Mononuclear cell (primary cell): ENCODE data around the gene BCCIP. TPM values are rescaled to one million over a fixed set of nuclear protein-coding genes. Genes with fewer than 3 reads are reported as not detected.

ENCODE experiments used
- H3K27me3 ChIP-seq: 2 replicates; pipeline ENCODE4 v1.6.0; 2011; ENCODE audit warnings: low read length, control low read depth; ENCODE audit not compliant: insufficient read depth
- H3K4me1 ChIP-seq: 2 replicates; pipeline ENCODE4 v1.5.1; 2011; ENCODE audit warnings: mild to moderate bottlenecking, low read length, control low read depth; ENCODE audit not compliant: insufficient read depth
- H3K4me3 ChIP-seq: 2 replicates; pipeline ENCODE4 v1.5.1; 2011; ENCODE audit warnings: mild to moderate bottlenecking, low read length, moderate library complexity
- H3K9me3 ChIP-seq: 2 replicates; pipeline ENCODE4 v1.5.1; 2011; ENCODE audit warnings: low read depth, mild to moderate bottlenecking, control low read depth, low read length
- total RNA-seq: library from RNA; depleted of rRNA; stranded (reverse); fragments of >200 nt; gene quantifications from one replicate; pipeline ENCODE4 v1.2.3, GENCODE V29; 2012

Gene BCCIP
- total RNA-seq, 1 donor, result 30.6 TPM

GRCh38 chr10:125816548-125816947 lies 6.8 kb upstream of the BCCIP start:
- no peak overlapping the region for H3K4me3 ChIP-seq
- no peaks in the 10 kb centered on the region for H3K4me1 ChIP-seq
- no peaks in the 10 kb centered on the region for H3K9me3 ChIP-seq
- H3K27me3 ChIP-seq, result no peaks in the 10 kb centered on the region

GRCh38 chr10:125817337-125817946 lies 5.9 kb upstream of the BCCIP start:
- Histone ChIP-seq H3K4me3 (no peak overlapping the region), H3K9me3 (no peaks in the 10 kb centered on the region), H3K27me3 (no peaks in the 10 kb centered on the region), H3K4me1 (peaks cover 8% of the 10 kb centered on the region)

GRCh38 chr10:125820701-125821100 lies 2.6 kb upstream of the BCCIP start:
- Histone ChIP-seq H3K9me3 (no peaks in the 10 kb centered on the region), H3K4me1 (peaks cover 29% of the 10 kb centered on the region), H3K27me3 (no peaks in the 10 kb centered on the region), H3K4me3 (no peak overlapping the region)

- no peaks in the 10 kb centered on the region for H3K27me3 ChIP-seq
- no peaks in the 10 kb centered on the region for H3K9me3 ChIP-seq
- peak overlapping the region; percentile 95 for H3K4me3 ChIP-seq
- H3K4me1 ChIP-seq, result peaks cover 29% of the 10 kb centered on the region
Observed at GRCh38 chr10:125823663-125824251, 411 bp downstream of the BCCIP start.

GRCh38 chr10:125824736-125825135 lies 1.4 kb downstream of the BCCIP start:
- Histone ChIP-seq H3K27me3 (no peaks in the 10 kb centered on the region), H3K9me3 (no peaks in the 10 kb centered on the region), H3K4me1 (peaks cover 29% of the 10 kb centered on the region), H3K4me3 (no peak overlapping the region)

- Histone ChIP-seq H3K27me3 (no peaks in the 10 kb centered on the region), H3K4me1 (peaks cover 25% of the 10 kb centered on the region), H3K4me3 (no peak overlapping the region), H3K9me3 (no peaks in the 10 kb centered on the region)
Observed at GRCh38 chr10:125827133-125827532, 3.8 kb downstream of the BCCIP start.

GRCh38 chr10:125828311-125828710 lies 5.0 kb downstream of the BCCIP start:
- Histone ChIP-seq H3K4me1 (peaks cover 18% of the 10 kb centered on the region), H3K27me3 (no peaks in the 10 kb centered on the region), H3K9me3 (no peaks in the 10 kb centered on the region), H3K4me3 (no peak overlapping the region)

- Histone ChIP-seq H3K4me3 (no peak overlapping the region), H3K4me1 (no peaks in the 10 kb centered on the region), H3K27me3 (no peaks in the 10 kb centered on the region), H3K9me3 (no peaks in the 10 kb centered on the region)
Observed at GRCh38 chr10:125836746-125837145, 13.4 kb downstream of the BCCIP start.

GRCh38 chr10:125838802-125839575 lies 15.6 kb downstream of the BCCIP start:
- Histone ChIP-seq H3K4me3 (no peak overlapping the region), H3K27me3 (no peaks in the 10 kb centered on the region), H3K4me1 (no peaks in the 10 kb centered on the region), H3K9me3 (no peaks in the 10 kb centered on the region)

- Histone ChIP-seq H3K4me1 (no peaks in the 10 kb centered on the region), H3K9me3 (no peaks in the 10 kb centered on the region), H3K4me3 (no peak overlapping the region), H3K27me3 (no peaks in the 10 kb centered on the region)
Observed at GRCh38 chr10:125840406-125840805, 17.1 kb downstream of the BCCIP start.

- H3K4me1 ChIP-seq, result no peaks in the 10 kb centered on the region
- H3K9me3 ChIP-seq, result no peaks in the 10 kb centered on the region
- H3K4me3 ChIP-seq, result no peak overlapping the region
- H3K27me3 ChIP-seq, result no peaks in the 10 kb centered on the region
Observed at GRCh38 chr10:125840955-125841354, 17.6 kb downstream of the BCCIP start.

GRCh38 chr10:125843603-125844329 lies 20.4 kb downstream of the BCCIP start:
- no peak overlapping the region for H3K4me3 ChIP-seq
- no peaks in the 10 kb centered on the region for H3K9me3 ChIP-seq
- no peaks in the 10 kb centered on the region for H3K27me3 ChIP-seq
- H3K4me1 ChIP-seq, result no peaks in the 10 kb centered on the region

- Histone ChIP-seq H3K4me1 (no peaks in the 10 kb centered on the region), H3K9me3 (no peaks in the 10 kb centered on the region), H3K4me3 (no peak overlapping the region), H3K27me3 (no peaks in the 10 kb centered on the region)
Observed at GRCh38 chr10:125844751-125845221, 21.4 kb downstream of the BCCIP start.

GRCh38 chr10:125845617-125846016 lies 22.3 kb downstream of the BCCIP start:
- H3K27me3 ChIP-seq, result no peaks in the 10 kb centered on the region
- H3K4me3 ChIP-seq, result no peak overlapping the region
- H3K4me1 ChIP-seq, result no peaks in the 10 kb centered on the region
- H3K9me3 ChIP-seq, result no peaks in the 10 kb centered on the region

- H3K27me3 ChIP-seq, result no peaks in the 10 kb centered on the region
- no peak overlapping the region for H3K4me3 ChIP-seq
- no peaks in the 10 kb centered on the region for H3K4me1 ChIP-seq
- H3K9me3 ChIP-seq, result no peaks in the 10 kb centered on the region
Observed at GRCh38 chr10:125846894-125847293, 23.5 kb downstream of the BCCIP start.
